Cerebellar cortex (tissue), 1 donor: ENCODE data around the gene ACTR3C.
"Not testable (repeated sequence)": the region's sequence is repeated elsewhere in the genome, so short reads cannot be mapped to it uniquely, and the experiment has no call there.

Experiments used
- DNase-seq: peaks from one replicate; pipeline ENCODE4 v3.0.0-alpha.2; 2015; ENCODE audit warnings: low spot score

The ACTR3C gene

DNA sequence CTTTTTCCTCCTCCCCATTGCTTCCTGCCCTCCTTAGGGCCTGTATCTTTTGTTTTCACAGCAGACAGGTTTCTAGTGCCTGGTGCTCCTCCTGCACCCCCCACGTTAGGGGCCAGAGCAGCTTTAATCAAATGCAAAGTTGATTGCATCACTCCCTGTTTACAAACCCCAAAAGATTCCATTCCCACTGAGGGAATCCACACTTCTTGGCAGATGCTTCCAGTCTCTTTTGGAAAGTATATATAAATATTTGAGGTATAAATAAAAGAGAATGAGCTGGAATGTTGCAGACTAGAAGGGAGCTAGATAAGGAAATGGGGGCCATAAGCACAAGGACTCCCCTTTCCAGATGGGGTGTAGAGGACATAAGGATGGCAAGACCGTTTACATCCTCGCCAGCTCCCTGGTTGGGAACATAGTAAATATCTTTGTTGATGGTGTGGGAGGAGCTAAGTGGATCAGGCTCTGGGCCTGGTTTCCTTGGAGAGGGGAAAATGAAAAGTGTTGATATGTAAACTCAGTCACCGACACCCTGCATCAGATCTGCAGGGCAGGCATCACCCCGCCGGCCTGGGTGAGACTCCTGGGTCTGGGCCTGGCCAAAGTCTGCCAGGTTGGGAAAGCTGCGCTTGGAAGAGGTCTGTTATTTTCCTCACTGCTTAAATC is 11.9 kb upstream of the ACTR3C start:
- DNase-seq = no peak

- no peak for DNase-seq
These were observed 10.8 kb upstream of the ACTR3C start for GRCh38 chr7:150334108-150334507.

- no peak for DNase-seq
These were observed 10.3 kb upstream of the ACTR3C start for GRCh38 chr7:150333659-150334058.

GRCh38 chr7:150332852-150333635 is 9.7 kb upstream of the ACTR3C start:
- DNase-seq = no peak

- no peak for DNase-seq
These were observed 7.0 kb upstream of the ACTR3C start for GRCh38 chr7:150330211-150330885.

- DNase-seq = no peak
These were observed 6.2 kb upstream of the ACTR3C start for GRCh38 chr7:150329331-150330120.

GRCh38 chr7:150327308-150327707 is 4.0 kb upstream of the ACTR3C start:
- DNase-seq = no peak

DNA sequence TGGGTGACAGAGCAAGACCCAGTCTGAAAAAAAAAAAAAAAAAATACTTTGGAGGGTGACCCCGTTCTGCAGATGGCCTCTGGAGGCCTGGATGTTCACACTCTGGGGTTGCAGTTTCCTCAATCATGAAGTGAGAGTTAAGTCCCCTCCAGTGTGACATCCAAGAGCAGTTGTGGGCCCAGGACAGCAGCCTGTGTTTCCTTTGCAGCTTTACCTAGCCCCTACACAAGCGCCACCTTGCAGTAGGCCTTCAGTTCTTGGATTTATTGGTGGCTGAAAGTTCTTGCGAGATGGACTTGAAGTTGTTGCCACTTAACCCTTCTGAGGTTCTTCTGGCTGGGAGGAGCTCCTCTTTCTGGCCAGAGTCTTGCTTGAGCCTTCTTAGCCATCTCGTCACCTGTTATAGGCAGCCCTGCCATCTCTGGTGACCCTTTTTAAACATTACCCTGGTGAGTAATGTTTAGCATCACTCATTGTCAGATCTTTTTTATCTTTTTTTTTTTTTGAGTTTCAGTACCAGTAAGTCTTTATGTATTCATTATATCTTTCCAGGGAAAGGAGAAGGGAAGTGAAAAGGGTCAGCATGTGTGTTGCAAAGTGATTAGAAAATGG is 3.4 kb upstream of the ACTR3C start:
- DNase-seq = no peak

DNA sequence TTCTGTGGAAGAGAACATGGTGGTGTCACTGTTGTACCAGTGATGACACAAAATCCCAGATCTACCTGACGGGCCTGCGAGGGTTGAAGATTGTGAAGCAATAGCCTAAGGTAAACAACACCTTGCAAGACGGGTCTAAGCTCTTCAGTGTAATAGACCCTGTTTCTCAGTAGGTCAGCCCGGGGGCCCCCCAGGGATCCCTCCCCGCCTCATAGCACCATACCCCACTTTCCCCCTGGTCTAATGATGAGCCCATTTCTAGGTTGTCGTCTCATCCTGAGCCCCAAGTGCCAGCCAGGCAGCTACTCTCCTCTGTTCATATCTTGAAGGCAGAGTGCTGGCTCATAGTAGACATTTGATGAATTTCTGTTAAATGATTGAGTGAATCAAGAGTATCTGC is 2.6 kb upstream of the ACTR3C start:
- DNase-seq = no peak

DNA sequence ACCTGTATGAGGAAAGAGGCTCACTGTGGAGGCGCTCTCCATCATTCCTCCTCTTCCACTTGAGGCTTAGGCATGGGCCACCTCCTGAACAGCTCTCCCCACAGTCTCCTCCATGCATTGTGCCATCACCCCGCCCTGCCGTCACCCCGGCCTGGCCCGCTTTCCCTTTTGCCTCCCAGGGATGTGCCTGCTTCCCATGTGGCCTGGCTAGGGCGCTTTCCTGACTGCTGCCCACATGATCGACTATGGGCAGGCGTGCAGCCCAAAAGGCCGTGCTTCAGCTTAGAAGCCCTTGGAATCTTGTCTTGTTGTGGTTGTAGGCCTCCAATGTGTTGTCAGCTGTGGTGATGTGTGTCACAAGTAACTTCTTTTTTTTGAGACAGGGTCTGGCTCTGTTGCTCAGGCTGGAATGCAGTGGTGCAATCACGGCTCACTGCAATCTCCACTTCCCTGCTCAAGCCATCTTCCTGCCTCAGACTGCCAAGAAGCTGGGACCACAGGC is 1.8 kb upstream of the ACTR3C start:
- no peak for DNase-seq

GRCh38 chr7:150324373-150324961 is 1.1 kb upstream of the ACTR3C start:
- no peak for DNase-seq

DNA sequence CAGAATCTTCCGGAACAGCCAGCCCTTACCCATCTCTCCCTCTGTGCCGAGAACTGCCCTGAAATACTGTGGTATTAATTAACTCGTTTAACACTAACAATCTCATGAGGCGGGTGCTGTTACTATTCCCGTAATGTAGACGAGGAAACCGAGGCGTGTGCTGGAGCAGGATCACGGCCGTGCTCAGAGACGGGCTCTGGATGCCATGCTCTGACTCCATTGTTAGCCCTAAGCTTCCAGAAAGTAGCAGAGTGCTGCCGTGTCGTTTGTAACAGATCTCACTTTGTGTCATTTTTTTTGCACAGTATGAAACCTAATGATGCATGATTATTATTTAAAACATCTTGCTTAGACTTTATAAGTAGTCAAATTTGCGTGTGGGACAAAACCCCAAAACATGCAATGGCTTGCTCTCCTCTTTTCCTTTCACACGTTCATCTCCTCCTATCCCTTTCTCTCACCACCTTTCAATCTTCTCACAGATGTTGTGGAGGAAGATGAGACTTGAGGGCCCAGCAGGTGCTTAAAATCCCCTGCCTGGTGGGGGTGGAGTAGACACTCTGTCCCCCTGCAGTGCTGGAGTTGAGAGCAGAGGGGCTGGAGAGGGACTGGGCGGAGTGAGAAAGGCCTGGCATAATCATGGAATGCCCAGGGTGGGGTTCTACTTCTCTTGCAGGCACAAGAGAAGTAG is 482 bp upstream of the ACTR3C start:
- no peak for DNase-seq

GRCh38 chr7:150322114-150322832 is 1.1 kb downstream of the ACTR3C start:
- no peak for DNase-seq

- DNase-seq = no peak
These were observed 1.6 kb downstream of the ACTR3C start for GRCh38 chr7:150321788-150322113.

GRCh38 chr7:150317748-150318444 is 5.4 kb downstream of the ACTR3C start:
- no peak for DNase-seq

- DNase-seq = not testable (repeated sequence)
These were observed 6.4 kb downstream of the ACTR3C start for GRCh38 chr7:150316987-150317386.

DNA sequence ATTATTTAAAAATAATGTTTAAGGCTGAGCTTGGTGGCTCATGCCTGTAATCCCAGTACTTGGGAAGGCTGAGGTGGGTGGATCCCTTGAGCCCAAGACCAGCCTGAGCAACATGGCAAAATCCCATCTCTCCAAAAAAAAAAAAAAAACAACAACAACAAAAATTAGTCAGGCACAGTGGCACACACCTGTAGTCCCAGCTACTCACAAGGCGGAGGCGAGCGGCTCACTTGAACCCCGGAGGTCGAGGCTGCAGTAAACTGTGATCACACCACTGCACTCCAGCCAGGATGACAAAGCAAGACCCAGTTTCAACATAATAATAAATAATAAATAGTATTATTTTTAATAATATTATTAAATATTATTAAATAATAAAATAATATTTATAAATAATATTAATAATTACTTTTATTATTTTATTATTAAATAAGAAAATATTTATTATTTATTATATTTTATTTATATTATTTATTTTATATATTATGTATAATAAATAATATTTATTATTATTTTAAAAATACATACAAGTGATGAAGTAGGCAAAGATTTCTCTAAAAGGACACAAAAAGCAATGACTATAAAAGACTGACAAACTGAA is 8.6 kb downstream of the ACTR3C start:
- no peak for DNase-seq

DNA sequence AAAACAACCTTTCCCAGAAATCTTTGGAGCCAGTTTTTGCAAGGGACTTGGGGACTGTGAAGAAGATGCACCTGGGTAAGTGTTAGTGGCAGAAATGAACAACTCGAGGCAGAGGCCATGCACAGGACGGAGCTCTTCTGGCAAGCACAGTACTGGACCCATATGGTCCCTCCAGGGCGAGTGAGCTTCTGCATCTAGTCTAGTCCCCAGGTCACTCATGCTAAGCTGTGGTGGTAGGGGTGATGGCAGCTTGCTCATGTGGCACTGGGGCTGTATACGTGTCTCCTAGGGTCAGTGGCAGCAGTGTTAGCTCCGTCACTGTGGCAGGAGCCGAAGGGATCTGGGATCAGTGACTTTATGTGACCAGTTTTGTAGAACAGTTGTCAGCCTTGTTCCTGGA is 9.5 kb downstream of the ACTR3C start:
- no peak for DNase-seq

- no peak for DNase-seq
These were observed 10.0 kb downstream of the ACTR3C start for GRCh38 chr7:150313367-150313809.
